ENCODE results near the gene KIF6.

- TF ChIP-seq CTCF (IDR thresholded peaks at IDR 0.05) (no peak), EP300 (IDR thresholded peaks at IDR 0.05; ENCODE audit: low read depth) (no peak), POLR2AphosphoS5 (IDR thresholded peaks at IDR 0.05) (peak in 1 of 3 donors; percentile 28)
These were observed 443.8 kb downstream of the KIF6 start for GRCh38 chr6:39281312-39281980.
